Stimulated activated CD4-positive, alpha-beta T cell treated with anti-CD3 and anti-CD28 coated beads, TNF-alpha, amount 100 ng/mL, for 24 hours (primary cell): ENCODE data around the gene SVOPL.
A peak's percentile ranks its signal among the peaks of the same experiment; 100 is the strongest.
"Not testable (repeated sequence)": the region's sequence is repeated elsewhere in the genome, so short reads cannot be mapped to it uniquely, and the experiment has no call there.

Experiments used
- DNase-seq, 3 experiments: peaks; one replicate each; pipeline ENCODE4 v3.0.0-alpha.2; 2020; ENCODE audit warnings: low read depth in 3 of 3

Gene SVOPL

GRCh38 chr7:138700857-138701536 is at the start of gene SVOPL:
SVOPL (minus strand) TSS chr7:138701362; CDS start chr7:138679045, 22,317 bp downstream.
- no peak for DNase-seq

- no peak for DNase-seq
These were observed 49.3 kb upstream of the SVOPL start for GRCh38 chr7:138750473-138750872.

GRCh38 chr7:138749960-138750359 is 48.8 kb upstream of the SVOPL start:
- no peak for DNase-seq

DNA sequence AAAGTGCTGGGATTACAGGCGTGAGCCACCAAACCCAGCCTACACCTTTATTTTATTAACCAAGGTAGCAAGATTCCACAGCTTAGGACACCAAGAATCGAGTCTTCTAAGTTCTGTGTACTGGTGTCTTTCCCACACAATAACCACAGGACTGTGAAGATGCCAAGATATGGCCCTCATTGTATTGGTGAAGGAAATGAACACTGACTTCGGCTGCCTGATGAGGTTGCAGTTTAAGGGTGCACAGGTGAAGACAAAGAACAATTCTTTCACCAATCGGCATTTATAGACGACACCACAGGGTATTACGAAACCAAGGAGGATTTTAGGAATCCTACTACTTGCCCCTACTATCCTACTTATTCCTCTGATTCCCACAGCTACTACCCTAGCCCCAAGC is 47.5 kb upstream of the SVOPL start:
- no peak for DNase-seq

- DNase-seq = no peak
These were observed 44.9 kb upstream of the SVOPL start for GRCh38 chr7:138746073-138746472.

DNA sequence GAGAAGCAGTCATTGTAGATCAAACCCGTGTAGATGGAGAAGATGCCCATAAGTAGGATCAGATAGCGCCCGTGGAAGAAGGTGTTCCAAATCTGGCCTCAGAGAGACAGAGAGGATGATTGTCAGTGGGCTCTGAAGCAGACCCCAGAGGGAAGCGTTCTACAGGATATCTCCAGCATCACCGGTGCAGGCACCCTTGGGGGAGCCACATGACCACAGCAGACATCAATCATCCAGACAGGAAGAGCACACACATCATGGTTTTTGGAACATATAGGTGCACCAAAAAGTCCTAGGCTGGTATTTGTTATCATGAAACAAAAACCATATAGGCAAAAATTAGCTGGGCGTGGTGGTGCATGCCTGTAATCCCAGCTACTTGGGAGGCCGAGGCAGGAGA is 44.0 kb upstream of the SVOPL start:
- no peak for DNase-seq

DNA sequence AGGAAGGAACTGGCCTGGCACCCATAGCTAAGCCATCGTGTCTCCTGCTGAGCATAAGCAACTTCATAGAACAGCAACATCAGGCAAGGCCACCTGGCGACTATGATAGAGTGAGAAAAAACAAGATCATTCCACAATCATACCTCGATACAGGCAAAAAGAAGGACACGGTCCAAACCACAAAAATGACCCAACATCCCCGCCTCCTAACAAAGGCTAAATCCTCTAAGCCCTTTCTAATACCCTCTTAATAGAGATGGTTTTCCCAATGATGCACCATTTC is 40.2 kb upstream of the SVOPL start:
- DNase-seq = no peak

- DNase-seq = no peak
These were observed 38.7 kb upstream of the SVOPL start for GRCh38 chr7:138739859-138740258.

- DNase-seq = peak; percentile 59 to 80 (median 70)
These were observed 37.6 kb upstream of the SVOPL start for GRCh38 chr7:138738551-138739335.

GRCh38 chr7:138738114-138738513 is 37.0 kb upstream of the SVOPL start:
- no peak for DNase-seq

DNA sequence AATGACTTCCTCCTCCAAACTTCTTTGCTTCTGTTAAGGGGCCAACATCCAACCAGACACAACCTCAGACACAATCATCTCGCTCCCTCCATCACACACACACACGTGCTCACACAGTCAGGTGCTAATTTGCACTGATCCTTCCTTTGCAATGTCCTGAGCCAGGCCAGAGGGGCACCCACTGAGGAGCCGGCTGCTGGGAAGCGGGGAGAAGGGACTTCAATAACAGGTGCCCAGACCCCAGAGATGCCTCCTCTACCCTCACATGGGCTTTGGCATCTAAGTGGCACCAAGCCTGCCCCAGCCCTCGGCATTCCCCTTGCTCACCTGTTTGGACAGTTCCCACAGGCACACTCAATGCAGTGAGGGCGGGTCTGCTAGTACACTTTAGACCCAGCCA is 34.2 kb upstream of the SVOPL start:
- no peak for DNase-seq

GRCh38 chr7:138731733-138732132 is 30.6 kb upstream of the SVOPL start:
- not testable (repeated sequence) for DNase-seq

- no peak for DNase-seq
These were observed 28.3 kb upstream of the SVOPL start for GRCh38 chr7:138729444-138729843.

DNA sequence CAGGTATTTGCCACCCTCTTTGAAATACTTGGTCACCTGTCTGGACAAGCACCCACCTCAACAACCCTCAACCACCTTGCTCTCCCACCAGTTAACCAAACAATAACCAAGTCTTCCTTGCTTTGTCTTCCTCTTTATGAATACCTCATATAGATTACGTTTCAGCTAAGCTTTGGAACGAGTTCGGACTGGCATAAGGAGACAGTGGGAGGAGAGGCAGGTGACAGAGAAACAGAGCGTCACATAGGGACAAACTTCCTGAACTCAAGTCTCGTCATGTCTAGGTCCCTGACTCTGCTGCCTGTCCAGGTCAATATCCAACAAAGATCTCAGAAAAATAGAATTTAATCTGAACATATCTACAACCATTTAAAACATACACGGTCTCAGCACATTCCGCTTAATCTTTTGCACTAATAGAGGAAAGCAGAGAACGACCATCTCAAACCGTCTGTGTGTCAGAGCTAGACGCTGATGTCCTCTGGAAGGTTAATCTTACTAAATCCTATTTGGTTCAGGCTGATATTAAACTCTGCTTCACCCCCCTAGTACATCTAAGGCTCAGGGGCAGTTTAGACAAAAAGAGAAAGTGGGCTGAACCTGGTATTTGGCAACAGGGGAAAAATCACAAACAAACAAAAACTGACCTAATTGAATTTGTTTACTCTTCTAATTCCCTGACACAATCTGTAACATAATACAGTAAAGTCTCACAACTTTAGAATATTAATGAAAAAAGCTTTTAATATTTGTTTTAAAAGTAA is 26.4 kb upstream of the SVOPL start:
- no peak for DNase-seq

DNA sequence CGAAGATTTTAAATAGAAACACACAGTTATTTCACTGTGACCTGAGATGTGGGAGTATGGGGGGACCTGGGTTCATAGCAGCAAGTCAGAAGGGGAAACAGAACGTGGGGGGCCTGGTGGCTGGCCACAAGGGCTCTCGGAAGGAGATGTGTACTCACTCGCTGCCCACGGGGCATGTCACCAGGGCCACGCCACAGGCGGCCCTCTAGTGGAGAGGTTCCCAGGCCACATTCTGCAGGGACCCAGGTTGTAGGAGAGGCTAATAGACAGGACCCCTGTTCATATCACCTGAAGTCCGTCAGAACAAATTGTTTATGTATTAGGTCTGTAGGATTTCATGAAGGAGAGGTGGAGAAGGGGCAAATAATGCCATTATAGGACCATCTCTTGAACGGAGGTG is 25.1 kb upstream of the SVOPL start:
- no peak for DNase-seq

DNA sequence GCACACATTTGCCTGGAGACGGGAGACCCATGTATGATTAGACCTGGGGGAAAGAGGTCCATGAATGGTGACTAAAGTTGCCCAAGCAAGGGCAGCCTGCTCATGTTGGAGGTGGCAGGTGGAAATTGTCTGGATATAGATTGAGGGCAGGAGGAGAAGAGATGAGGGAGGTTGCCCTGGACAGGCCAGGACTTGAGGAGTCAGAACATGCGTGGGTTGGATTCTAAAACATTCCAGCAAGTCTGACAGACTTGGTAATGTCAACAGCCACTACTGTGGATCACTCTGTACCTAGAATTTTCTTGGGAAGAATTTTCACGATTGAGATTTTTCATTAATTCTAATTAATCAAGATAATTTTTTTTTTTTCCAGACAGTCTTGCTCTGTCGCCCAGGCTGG is 19.1 kb upstream of the SVOPL start:
- no peak for DNase-seq

GRCh38 chr7:138716889-138717288 is 15.7 kb upstream of the SVOPL start:
- DNase-seq = no peak

DNA sequence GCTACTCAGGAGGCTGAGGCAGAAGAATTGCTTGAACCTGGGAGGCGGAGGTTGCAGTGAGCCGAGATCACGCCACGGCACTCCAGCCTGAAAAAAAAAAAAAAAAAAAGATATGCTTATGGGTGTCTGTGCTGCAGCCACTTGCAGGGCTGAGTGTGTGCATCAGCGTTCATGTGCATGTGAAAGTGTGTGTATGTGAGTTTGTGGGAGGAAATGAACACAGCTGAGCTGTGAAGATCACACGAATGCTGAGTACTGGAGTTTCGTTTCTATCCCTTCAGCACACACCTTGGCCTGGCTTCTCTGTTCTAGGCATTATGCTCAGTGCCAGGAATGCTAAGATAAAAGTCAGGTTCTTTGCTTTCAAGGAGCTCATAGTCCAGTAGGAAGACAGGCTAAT is 12.0 kb upstream of the SVOPL start:
- no peak for DNase-seq

DNA sequence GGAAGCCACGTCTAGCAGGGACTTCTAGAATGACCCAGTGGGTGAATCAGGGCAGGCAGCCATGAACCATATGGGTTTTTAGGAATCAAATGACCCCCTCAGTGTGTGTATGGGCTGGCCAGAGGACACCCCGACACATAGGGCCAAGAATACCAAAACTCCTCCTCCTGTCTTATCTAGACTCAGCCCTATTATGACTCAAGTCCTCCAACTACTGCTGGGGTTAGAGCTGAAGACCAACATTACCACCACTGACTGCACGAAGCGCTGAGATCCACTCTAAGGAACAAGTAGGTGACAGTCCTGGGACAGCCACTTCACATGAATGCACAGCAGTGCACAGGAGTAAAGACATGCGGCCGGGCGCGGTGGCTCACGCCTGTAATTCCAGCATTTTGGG is 11.5 kb upstream of the SVOPL start:
- DNase-seq = no peak

DNA sequence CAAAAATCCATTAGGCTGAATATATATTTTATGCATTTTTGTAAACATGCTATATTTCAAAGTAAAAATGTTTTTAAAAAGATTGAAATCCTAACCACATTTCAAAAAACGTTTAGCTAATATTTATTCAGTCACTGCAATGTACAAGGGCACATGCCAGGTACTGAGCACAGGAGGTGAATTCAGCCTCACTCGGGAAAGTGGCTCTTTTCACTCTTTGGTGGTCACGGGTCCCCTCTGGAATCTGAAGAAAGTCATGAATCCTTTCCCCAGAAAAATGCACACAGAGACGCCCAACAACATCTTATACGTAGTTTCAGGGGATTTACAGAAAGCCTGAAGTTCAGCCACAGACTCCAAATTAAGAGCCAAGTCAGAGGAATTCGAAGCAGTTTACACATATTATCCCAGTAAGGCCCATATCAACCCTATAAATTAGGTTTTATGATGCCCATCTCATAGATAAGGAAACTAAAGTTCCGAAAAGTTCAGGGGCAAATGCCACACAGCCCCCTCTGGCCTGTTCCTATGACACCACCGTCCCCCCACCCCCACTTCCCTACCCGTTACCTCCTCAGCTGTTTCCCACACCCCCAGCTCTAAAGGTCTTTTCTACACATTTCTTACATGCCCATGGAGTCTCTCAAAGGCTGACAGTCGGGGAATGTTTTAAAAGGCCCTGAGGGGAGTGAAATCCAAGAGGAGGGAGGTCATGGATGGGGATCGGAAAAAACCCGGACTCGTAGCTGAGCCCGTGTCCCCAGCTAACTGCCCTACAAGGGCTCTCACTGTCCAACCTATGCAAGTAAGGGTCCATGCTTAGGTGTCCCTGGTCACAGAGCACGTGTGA is 9.6 kb upstream of the SVOPL start:
- no peak for DNase-seq

GRCh38 chr7:138705167-138705566 is 4.0 kb upstream of the SVOPL start:
- DNase-seq = no peak

DNA sequence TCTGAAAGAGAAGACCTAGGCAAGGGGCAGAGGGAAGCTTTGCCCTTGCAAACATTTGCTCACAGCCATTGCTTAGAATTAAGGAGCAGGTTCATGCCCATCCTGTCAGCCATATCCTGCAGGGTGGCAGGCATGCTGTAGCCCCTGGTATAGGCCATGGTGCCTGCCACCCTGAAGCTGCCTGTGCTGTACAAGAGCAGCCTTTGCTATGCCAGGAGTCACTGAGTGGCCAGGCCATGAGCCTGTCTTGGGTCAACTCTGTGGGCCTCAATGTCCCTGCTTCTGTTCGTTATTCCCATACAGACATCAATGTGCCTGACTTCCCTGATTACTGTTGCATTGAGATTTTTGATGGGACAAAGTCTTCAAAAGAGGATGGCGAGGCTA is 368 bp upstream of the SVOPL start:
- no peak for DNase-seq
